CD4-positive, alpha-beta memory T cell (primary cell): ENCODE data around the gene TMEM163. TPM values are rescaled to one million over a fixed set of nuclear protein-coding genes. Genes with fewer than 3 reads are reported as not detected.

Experiments used
- CTCF ChIA-PET: fragments of 350-600 bp; sonication (Branson Sonifier 250); formaldehyde crosslinking; loops from one replicate; lab custom pipeline; 2021; ENCODE audit warnings: inconsistent platforms; ENCODE audit not compliant: partially characterized antibody; lab: Charles Lee
- POLR2A ChIA-PET: fragments of 350-600 bp; sonication (Branson Sonifier 250); formaldehyde crosslinking; loops from one replicate; lab custom pipeline; 2021; ENCODE audit not compliant: partially characterized antibody; lab: Charles Lee
- DNase-seq, 5 donors: peaks; one replicate each; pipeline versions ENCODE4 v3.0.0 to v3.0.0-alpha.2; 2020 to 2022; ENCODE audit warnings: mixed read lengths in 1 of 5
- H3K27ac ChIP-seq: one replicate; pipeline ENCODE4 v1.7.0; 2013; ENCODE audit warnings: low read depth, low read length
- H3K27me3 ChIP-seq: 2 replicates; pipeline ENCODE4 v1.7.0; 2013; ENCODE audit warnings: mild to moderate bottlenecking, low read length, moderate library complexity; ENCODE audit not compliant: insufficient read depth
- H3K36me3 ChIP-seq: 2 replicates; pipeline ENCODE4 v1.7.0; 2013; ENCODE audit warnings: mild to moderate bottlenecking, low read length, moderate library complexity; ENCODE audit not compliant: insufficient read depth
- H3K4me1 ChIP-seq: 2 replicates; pipeline ENCODE4 v1.7.0; 2013; ENCODE audit warnings: mild to moderate bottlenecking, low read length, moderate library complexity; ENCODE audit not compliant: insufficient read depth
- H3K4me3 ChIP-seq, 2 donors: one replicate each; pipeline ENCODE4 v1.7.0; 2013; ENCODE audit warnings: low read length in 2 of 2, mild to moderate bottlenecking in 1 of 2
- H3K9me3 ChIP-seq, 2 donors: one replicate each; pipeline ENCODE4 v1.7.0; 2013; ENCODE audit warnings: low read length in 2 of 2, control low read depth in 1 of 2; ENCODE audit not compliant: control insufficient read depth in 1 of 2
- H3K27ac Mint-ChIP-seq, 7 donors: one replicate each; pipeline ENCODE4 v1.8.0; 2020 to 2021; ENCODE audit warnings: mixed read lengths in 7 of 7, mild to moderate bottlenecking in 6 of 7, inconsistent platforms in 3 of 7, moderate library complexity in 3 of 7
- H3K27me3 Mint-ChIP-seq, 2 donors: one replicate each; pipeline ENCODE4 v1.8.0; 2020 to 2021; ENCODE audit warnings: mixed read lengths in 2 of 2
- H3K36me3 Mint-ChIP-seq, 2 donors: one replicate each; pipeline ENCODE4 v1.8.0; 2020 to 2021; ENCODE audit warnings: mixed read lengths in 2 of 2, inconsistent platforms in 1 of 2, mild to moderate bottlenecking in 1 of 2
- H3K4me1 Mint-ChIP-seq, 4 donors: one replicate each; pipeline ENCODE4 v1.8.0; 2020 to 2021; ENCODE audit warnings: mixed read lengths in 4 of 4, mild to moderate bottlenecking in 1 of 4
- H3K4me3 Mint-ChIP-seq, 8 donors: one replicate each; pipeline ENCODE4 v1.8.0; 2020 to 2021; ENCODE audit warnings: mixed read lengths in 8 of 8, mild to moderate bottlenecking in 7 of 8, moderate library complexity in 6 of 8, inconsistent platforms in 3 of 8
- H3K9me3 Mint-ChIP-seq, 8 donors: one replicate each; pipeline ENCODE4 v1.8.0; 2020 to 2021; ENCODE audit warnings: mixed read lengths in 8 of 8, mild to moderate bottlenecking in 5 of 8, inconsistent platforms in 3 of 8, moderate library complexity in 1 of 8
- intact Hi-C: fragments of 100-400 bp; cut with micrococcal nuclease; formaldehyde crosslinking; loops from one replicate; pipeline ENCODE4 v1.15.1; 2023
- polyA plus RNA-seq, 2 donors: library from polyadenylated mRNA; unstranded; fragments of 300-500 nt; fragmentation: Illumina TruSeq; gene quantifications; one replicate each; pipeline ENCODE4 v1.2.3, GENCODE V29; 2021
- total RNA-seq, 2 experiments: library from RNA; stranded (reverse); gene quantifications; one replicate each; pipeline ENCODE4 v1.2.3, GENCODE V29; 2021

TMEM163 gene
- total and polyA plus RNA-seq, 4 experiments from 2014 or later, result 0.47 TPM; not detected in 3

GRCh38 chr2:134550566-134551164, 168.1 kb downstream of the TMEM163 start:
- Histone ChIP-seq H3K27me3 (no peaks in the 10 kb centered on the region), H3K27ac (no peak overlapping the region), H3K4me3 (no peak overlapping the region), H3K4me1 (no peaks in the 10 kb centered on the region), H3K9me3 (no peaks in the 10 kb centered on the region), H3K36me3 (no peaks in the 10 kb centered on the region)
- Mint-ChIP-seq H3K9me3 (no peaks in the 10 kb centered on the region), H3K4me3 (no peak overlapping the region), H3K36me3 (no peaks in the 10 kb centered on the region), H3K27me3 (peaks cover 0 to 3% of the 10 kb centered on the region in 2 donors), H3K27ac (no peak overlapping the region), H3K4me1 (no peaks in the 10 kb centered on the region)
- intact Hi-C loops, result no loop called here
- ChIA-PET POLR2A (no interaction called here), CTCF (no interaction called here)
- DNase-seq, result no peak

GRCh38 chr2:134549104-134549503, 169.7 kb downstream of the TMEM163 start:
- ChIA-PET CTCF (no interaction called here), POLR2A (no interaction called here)

GRCh38 chr2:134540990-134541389, 177.8 kb downstream of the TMEM163 start:
- Mint-ChIP-seq H3K4me1 (no peaks in the 10 kb centered on the region), H3K27me3 (peaks cover 3 to 11% of the 10 kb centered on the region in 2 donors), H3K9me3 (no peaks in the 10 kb centered on the region), H3K27ac (no peak overlapping the region), H3K4me3 (no peak overlapping the region), H3K36me3 (no peaks in the 10 kb centered on the region)
- Histone ChIP-seq H3K4me1 (no peaks in the 10 kb centered on the region), H3K27me3 (no peaks in the 10 kb centered on the region), H3K9me3 (no peaks in the 10 kb centered on the region), H3K27ac (no peak overlapping the region), H3K36me3 (no peaks in the 10 kb centered on the region), H3K4me3 (no peak overlapping the region)
- no peak for DNase-seq
- ChIA-PET POLR2A (no interaction called here), CTCF (interaction anchor here (1.5 kb wide), 1 partner anchor 38 kb away, joined by 3 read pairs; no protein-coding TSS in a partner anchor)
- intact Hi-C loops, result no loop called here

More at GRCh38 chr2:134549104-134549503, 169.7 kb downstream of the TMEM163 start:
- no peaks in the 10 kb centered on the region for H3K4me1 Mint-ChIP-seq
- H3K27me3 Mint-ChIP-seq, result peaks cover 3 to 8% of the 10 kb centered on the region in 2 donors
- DNase-seq, result no peak
- no peaks in the 10 kb centered on the region for H3K36me3 Mint-ChIP-seq
- no peaks in the 10 kb centered on the region for H3K4me1 ChIP-seq
- H3K27ac Mint-ChIP-seq, result no peak overlapping the region
- no peaks in the 10 kb centered on the region for H3K9me3 Mint-ChIP-seq
- H3K27ac ChIP-seq, result no peak overlapping the region
- no peaks in the 10 kb centered on the region for H3K36me3 ChIP-seq
- intact Hi-C loops, result no loop called here
- H3K4me3 ChIP-seq, result no peak overlapping the region
- no peaks in the 10 kb centered on the region for H3K9me3 ChIP-seq
- H3K27me3 ChIP-seq, result no peaks in the 10 kb centered on the region
- H3K4me3 Mint-ChIP-seq, result no peak overlapping the region

- Histone ChIP-seq H3K27me3 (no peaks in the 10 kb centered on the region), H3K36me3 (no peaks in the 10 kb centered on the region), H3K4me3 (no peak overlapping the region), H3K27ac (no peak overlapping the region), H3K4me1 (no peaks in the 10 kb centered on the region), H3K9me3 (no peaks in the 10 kb centered on the region)
- peaks cover 3 to 5% of the 10 kb centered on the region in 2 donors for H3K27me3 Mint-ChIP-seq
- H3K4me1 Mint-ChIP-seq, result no peaks in the 10 kb centered on the region
- ChIA-PET CTCF (interaction anchor here (1.5 kb wide), 1 partner anchor 39 kb away, joined by 3 read pairs; no protein-coding TSS in a partner anchor), POLR2A (no interaction called here)
- H3K9me3 Mint-ChIP-seq, result no peaks in the 10 kb centered on the region
- H3K36me3 Mint-ChIP-seq, result no peaks in the 10 kb centered on the region
- intact Hi-C loops, result no loop called here
- no peak overlapping the region for H3K4me3 Mint-ChIP-seq
- no peak for DNase-seq
- H3K27ac Mint-ChIP-seq, result no peak overlapping the region
Measured at GRCh38 chr2:134539981-134540380, 178.8 kb downstream of the TMEM163 start.

- no peaks in the 10 kb centered on the region for H3K36me3 ChIP-seq
- H3K4me1 ChIP-seq, result no peaks in the 10 kb centered on the region
- H3K9me3 ChIP-seq, result no peaks in the 10 kb centered on the region
- intact Hi-C loops, result no loop called here
- H3K4me3 Mint-ChIP-seq, result no peak overlapping the region
- ChIA-PET CTCF (no interaction called here), POLR2A (no interaction called here)
- DNase-seq, result no peak
- H3K27me3 ChIP-seq, result no peaks in the 10 kb centered on the region
- no peak overlapping the region for H3K4me3 ChIP-seq
- H3K27me3 Mint-ChIP-seq, result no peaks in the 10 kb centered on the region
- no peaks in the 10 kb centered on the region for H3K4me1 Mint-ChIP-seq
- no peak overlapping the region for H3K27ac Mint-ChIP-seq
- H3K9me3 Mint-ChIP-seq, result no peaks in the 10 kb centered on the region
- H3K27ac ChIP-seq, result no peak overlapping the region
- H3K36me3 Mint-ChIP-seq, result no peaks in the 10 kb centered on the region
Measured at GRCh38 chr2:134537702-134538101, 181.1 kb downstream of the TMEM163 start.

GRCh38 chr2:134537121-134537520, 181.7 kb downstream of the TMEM163 start:
- Histone ChIP-seq H3K4me3 (no peak overlapping the region), H3K36me3 (no peaks in the 10 kb centered on the region), H3K27me3 (no peaks in the 10 kb centered on the region), H3K4me1 (no peaks in the 10 kb centered on the region), H3K27ac (no peak overlapping the region), H3K9me3 (no peaks in the 10 kb centered on the region)
- Mint-ChIP-seq H3K36me3 (no peaks in the 10 kb centered on the region), H3K27ac (no peak overlapping the region), H3K9me3 (no peaks in the 10 kb centered on the region), H3K27me3 (no peaks in the 10 kb centered on the region), H3K4me1 (no peaks in the 10 kb centered on the region), H3K4me3 (no peak overlapping the region)
- no peak for DNase-seq
- ChIA-PET CTCF (no interaction called here), POLR2A (no interaction called here)
- intact Hi-C loops, result no loop called here

- H3K27me3 ChIP-seq, result no peaks in the 10 kb centered on the region
- ChIA-PET POLR2A (no interaction called here), CTCF (no interaction called here)
- H3K36me3 ChIP-seq, result no peaks in the 10 kb centered on the region
- H3K36me3 Mint-ChIP-seq, result no peaks in the 10 kb centered on the region
- no peaks in the 10 kb centered on the region for H3K4me1 ChIP-seq
- H3K27ac ChIP-seq, result no peak overlapping the region
- H3K9me3 ChIP-seq, result no peaks in the 10 kb centered on the region
- H3K4me1 Mint-ChIP-seq, result no peaks in the 10 kb centered on the region
- intact Hi-C loops, result no loop called here
- no peaks in the 10 kb centered on the region for H3K27me3 Mint-ChIP-seq
- no peaks in the 10 kb centered on the region for H3K9me3 Mint-ChIP-seq
- no peak for DNase-seq
- no peak overlapping the region for H3K27ac Mint-ChIP-seq
- no peak overlapping the region for H3K4me3 Mint-ChIP-seq
- H3K4me3 ChIP-seq, result no peak overlapping the region
Measured at GRCh38 chr2:134536296-134536695, 182.5 kb downstream of the TMEM163 start.
